HepG2 (cell line): ENCODE data around the gene PSKH1. TPM values are rescaled to one million over a fixed set of nuclear protein-coding genes. Genes with fewer than 3 reads are reported as not detected.

Source experiments
- AKNA ChIP-seq: sonication (generic); formaldehyde crosslinking; IDR thresholded peaks from 2 replicates; pipeline ENCODE4 v1.4.0; 2020; ENCODE audit warnings: missing genetic modification reagents, borderline replicate concordance
- ASH2L ChIP-seq: fragments of 300-600, 200-600 bp; sonication (generic); IDR thresholded peaks from 2 replicates; pipeline ENCODE4 v1.7.0; 2017; ENCODE audit warnings: low read depth, mild to moderate bottlenecking, moderate library complexity, mixed read lengths, low read length; ENCODE audit not compliant: insufficient read length
- DR1 ChIP-seq: sonication (generic); formaldehyde crosslinking; IDR thresholded peaks from 2 replicates; pipeline ENCODE4 v1.8.0; 2021; ENCODE audit warnings: mild to moderate bottlenecking, missing genetic modification reagents, inconsistent platforms
- HDAC1 ChIP-seq: sonication (generic); formaldehyde crosslinking; IDR thresholded peaks from 2 replicates; pipeline ENCODE4 v1.5.1; 2020; ENCODE audit warnings: mild to moderate bottlenecking, missing genetic modification reagents
- KDM5B ChIP-seq: sonication (generic); formaldehyde crosslinking; IDR thresholded peaks from 2 replicates; pipeline ENCODE4 v1.4.0; 2020; ENCODE audit warnings: missing genetic modification reagents, mild to moderate bottlenecking, borderline replicate concordance
- ZNF543 ChIP-seq: sonication (generic); formaldehyde crosslinking; IDR thresholded peaks from 2 replicates; pipeline ENCODE4 v1.4.0; 2020; ENCODE audit warnings: mild to moderate bottlenecking, missing genetic modification reagents
- ZNF781 ChIP-seq: sonication (generic); formaldehyde crosslinking; IDR thresholded peaks from 2 replicates; pipeline ENCODE4 v1.5.1; 2020; ENCODE audit warnings: borderline replicate concordance, mild to moderate bottlenecking, missing genetic modification reagents; ENCODE audit errors: not compliant biosample characterization
- ZNF879 ChIP-seq: sonication (generic); formaldehyde crosslinking; IDR thresholded peaks from 2 replicates; pipeline ENCODE4 v1.8.1; 2023; ENCODE audit warnings: missing genetic modification reagents
- polyA plus RNA-seq, 8 experiments: library from polyadenylated mRNA; depleted of rRNA in 3 of 8; stranded (reverse) in 7 of 8; unstranded in 1 of 8; fragments of >200 nt; fragmentation: Illumina TruSeq in 4 of 8; extraction: Trizol in 4 of 8; gene quantifications; 2 replicates each; pipeline versions ENCODE4 v1.2.1 to v1.2.3, GENCODE V29; 2011 to 2016; ENCODE audit warnings: low read depth in 4 of 8, missing spikeins in 1 of 8, mixed read lengths in 1 of 8; ENCODE audit not compliant: insufficient read depth in 1 of 8
- total RNA-seq, 5 experiments: library from RNA; depleted of rRNA; stranded (reverse); fragments of >200 nt; fragmentation: Illumina TruSeq; extraction: Trizol; gene quantifications; 2 replicates each; pipeline ENCODE4 v1.2.3, GENCODE V29; 2016; ENCODE audit warnings: low read depth in 1 of 5
- TF ChIP-seq, protein P1 (sequence below): sonication (generic); formaldehyde crosslinking; IDR thresholded peaks from 2 replicates; pipeline ENCODE4 v1.5.1; 2020; ENCODE audit warnings: mild to moderate bottlenecking, missing genetic modification reagents, borderline replicate concordance
- TF ChIP-seq, protein P2 (sequence below): sonication (generic); formaldehyde crosslinking; IDR thresholded peaks from 2 replicates; pipeline ENCODE4 v1.5.0; 2020; ENCODE audit warnings: mild to moderate bottlenecking, missing genetic modification reagents, borderline replicate concordance
- TF ChIP-seq, protein P3 (sequence below): IDR thresholded peaks from 2 replicates; pipeline ENCODE4 v1.6.1; 2016; ENCODE audit warnings: mild to moderate bottlenecking
- TF ChIP-seq, protein P4 (sequence below): IDR thresholded peaks from 2 replicates; pipeline ENCODE4 v1.6.1; 2016; ENCODE audit warnings: low read depth, borderline replicate concordance

The PSKH1 gene
- total and polyA plus RNA-seq, 2 of the 13 experiments (the other 11 are each of a cell fraction or from before 2014, with no cell fraction given): 8.4 to 19.1 TPM

DNA sequence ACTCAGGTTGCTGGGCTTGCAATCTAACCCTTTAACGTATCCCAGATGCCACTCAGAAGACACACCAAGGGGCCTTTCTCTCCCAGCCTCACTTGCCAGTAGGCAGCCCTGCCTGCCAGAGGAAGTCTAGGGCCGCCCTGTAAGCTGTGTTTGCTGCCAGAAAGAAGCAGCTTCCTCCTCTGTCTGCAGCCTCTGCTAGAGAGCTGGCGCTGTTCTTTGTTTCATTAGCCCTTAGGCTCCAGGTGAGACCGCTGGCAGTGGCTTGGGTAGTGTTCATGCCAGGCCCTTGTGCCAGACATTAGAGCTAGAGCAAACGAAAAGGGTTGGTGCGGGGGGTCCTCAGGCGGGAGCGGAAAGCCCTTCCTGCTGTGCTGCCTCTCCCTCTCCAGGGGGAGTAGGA is 29.7 kb downstream of the PSKH1 start (continued):
- TF ChIP-seq, protein P1, sequence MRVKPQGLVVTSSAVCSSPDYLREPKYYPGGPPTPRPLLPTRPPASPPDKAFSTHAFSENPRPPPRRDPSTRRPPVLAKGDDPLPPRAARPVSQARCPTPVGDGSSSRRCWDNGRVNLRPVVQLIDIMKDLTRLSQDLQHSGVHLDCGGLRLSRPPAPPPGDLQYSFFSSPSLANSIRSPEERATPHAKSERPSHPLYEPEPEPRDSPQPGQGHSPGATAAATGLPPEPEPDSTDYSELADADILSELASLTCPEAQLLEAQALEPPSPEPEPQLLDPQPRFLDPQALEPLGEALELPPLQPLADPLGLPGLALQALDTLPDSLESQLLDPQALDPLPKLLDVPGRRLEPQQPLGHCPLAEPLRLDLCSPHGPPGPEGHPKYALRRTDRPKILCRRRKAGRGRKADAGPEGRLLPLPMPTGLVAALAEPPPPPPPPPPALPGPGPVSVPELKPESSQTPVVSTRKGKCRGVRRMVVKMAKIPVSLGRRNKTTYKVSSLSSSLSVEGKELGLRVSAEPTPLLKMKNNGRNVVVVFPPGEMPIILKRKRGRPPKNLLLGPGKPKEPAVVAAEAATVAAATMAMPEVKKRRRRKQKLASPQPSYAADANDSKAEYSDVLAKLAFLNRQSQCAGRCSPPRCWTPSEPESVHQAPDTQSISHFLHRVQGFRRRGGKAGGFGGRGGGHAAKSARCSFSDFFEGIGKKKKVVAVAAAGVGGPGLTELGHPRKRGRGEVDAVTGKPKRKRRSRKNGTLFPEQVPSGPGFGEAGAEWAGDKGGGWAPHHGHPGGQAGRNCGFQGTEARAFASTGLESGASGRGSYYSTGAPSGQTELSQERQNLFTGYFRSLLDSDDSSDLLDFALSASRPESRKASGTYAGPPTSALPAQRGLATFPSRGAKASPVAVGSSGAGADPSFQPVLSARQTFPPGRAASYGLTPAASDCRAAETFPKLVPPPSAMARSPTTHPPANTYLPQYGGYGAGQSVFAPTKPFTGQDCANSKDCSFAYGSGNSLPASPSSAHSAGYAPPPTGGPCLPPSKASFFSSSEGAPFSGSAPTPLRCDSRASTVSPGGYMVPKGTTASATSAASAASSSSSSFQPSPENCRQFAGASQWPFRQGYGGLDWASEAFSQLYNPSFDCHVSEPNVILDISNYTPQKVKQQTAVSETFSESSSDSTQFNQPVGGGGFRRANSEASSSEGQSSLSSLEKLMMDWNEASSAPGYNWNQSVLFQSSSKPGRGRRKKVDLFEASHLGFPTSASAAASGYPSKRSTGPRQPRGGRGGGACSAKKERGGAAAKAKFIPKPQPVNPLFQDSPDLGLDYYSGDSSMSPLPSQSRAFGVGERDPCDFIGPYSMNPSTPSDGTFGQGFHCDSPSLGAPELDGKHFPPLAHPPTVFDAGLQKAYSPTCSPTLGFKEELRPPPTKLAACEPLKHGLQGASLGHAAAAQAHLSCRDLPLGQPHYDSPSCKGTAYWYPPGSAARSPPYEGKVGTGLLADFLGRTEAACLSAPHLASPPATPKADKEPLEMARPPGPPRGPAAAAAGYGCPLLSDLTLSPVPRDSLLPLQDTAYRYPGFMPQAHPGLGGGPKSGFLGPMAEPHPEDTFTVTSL (CRISPR knock-in tag): no peak
- no peak for TF ChIP-seq HDAC1 (CRISPR knock-in tag)
- TF ChIP-seq, protein P2, sequence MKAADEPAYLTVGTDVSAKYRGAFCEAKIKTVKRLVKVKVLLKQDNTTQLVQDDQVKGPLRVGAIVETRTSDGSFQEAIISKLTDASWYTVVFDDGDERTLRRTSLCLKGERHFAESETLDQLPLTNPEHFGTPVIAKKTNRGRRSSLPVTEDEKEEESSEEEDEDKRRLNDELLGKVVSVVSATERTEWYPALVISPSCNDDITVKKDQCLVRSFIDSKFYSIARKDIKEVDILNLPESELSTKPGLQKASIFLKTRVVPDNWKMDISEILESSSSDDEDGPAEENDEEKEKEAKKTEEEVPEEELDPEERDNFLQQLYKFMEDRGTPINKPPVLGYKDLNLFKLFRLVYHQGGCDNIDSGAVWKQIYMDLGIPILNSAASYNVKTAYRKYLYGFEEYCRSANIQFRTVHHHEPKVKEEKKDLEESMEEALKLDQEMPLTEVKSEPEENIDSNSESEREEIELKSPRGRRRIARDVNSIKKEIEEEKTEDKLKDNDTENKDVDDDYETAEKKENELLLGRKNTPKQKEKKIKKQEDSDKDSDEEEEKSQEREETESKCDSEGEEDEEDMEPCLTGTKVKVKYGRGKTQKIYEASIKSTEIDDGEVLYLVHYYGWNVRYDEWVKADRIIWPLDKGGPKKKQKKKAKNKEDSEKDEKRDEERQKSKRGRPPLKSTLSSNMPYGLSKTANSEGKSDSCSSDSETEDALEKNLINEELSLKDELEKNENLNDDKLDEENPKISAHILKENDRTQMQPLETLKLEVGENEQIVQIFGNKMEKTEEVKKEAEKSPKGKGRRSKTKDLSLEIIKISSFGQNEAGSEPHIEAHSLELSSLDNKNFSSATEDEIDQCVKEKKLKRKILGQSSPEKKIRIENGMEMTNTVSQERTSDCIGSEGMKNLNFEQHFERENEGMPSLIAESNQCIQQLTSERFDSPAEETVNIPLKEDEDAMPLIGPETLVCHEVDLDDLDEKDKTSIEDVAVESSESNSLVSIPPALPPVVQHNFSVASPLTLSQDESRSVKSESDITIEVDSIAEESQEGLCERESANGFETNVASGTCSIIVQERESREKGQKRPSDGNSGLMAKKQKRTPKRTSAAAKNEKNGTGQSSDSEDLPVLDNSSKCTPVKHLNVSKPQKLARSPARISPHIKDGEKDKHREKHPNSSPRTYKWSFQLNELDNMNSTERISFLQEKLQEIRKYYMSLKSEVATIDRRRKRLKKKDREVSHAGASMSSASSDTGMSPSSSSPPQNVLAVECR (CRISPR knock-in tag): no peak
- TF ChIP-seq, protein P3, sequence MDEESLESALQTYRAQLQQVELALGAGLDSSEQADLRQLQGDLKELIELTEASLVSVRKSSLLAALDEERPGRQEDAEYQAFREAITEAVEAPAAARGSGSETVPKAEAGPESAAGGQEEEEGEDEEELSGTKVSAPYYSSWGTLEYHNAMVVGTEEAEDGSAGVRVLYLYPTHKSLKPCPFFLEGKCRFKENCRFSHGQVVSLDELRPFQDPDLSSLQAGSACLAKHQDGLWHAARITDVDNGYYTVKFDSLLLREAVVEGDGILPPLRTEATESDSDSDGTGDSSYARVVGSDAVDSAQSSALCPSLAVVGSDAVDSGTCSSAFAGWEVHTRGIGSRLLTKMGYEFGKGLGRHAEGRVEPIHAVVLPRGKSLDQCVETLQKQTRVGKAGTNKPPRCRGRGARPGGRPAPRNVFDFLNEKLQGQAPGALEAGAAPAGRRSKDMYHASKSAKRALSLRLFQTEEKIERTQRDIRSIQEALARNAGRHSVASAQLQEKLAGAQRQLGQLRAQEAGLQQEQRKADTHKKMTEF: no peak
- no peak for TF ChIP-seq ZNF879 (CRISPR knock-in tag)
- TF ChIP-seq ZNF781 (CRISPR knock-in tag): no peak
- TF ChIP-seq AKNA (CRISPR knock-in tag): no peak
- TF ChIP-seq ZNF543 (CRISPR knock-in tag): no peak
- TF ChIP-seq, protein P4, sequence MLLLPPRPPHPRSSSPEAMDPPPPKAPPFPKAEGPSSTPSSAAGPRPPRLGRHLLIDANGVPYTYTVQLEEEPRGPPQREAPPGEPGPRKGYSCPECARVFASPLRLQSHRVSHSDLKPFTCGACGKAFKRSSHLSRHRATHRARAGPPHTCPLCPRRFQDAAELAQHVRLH (CRISPR knock-in tag): no peak
- no peak for TF ChIP-seq KDM5B (CRISPR knock-in tag)
- TF ChIP-seq DR1 (CRISPR knock-in tag): no peak
- no peak for TF ChIP-seq ASH2L
